Skeletal muscle tissue (tissue), 4 donors: ENCODE data around the gene ENTREP1. TPM values are rescaled to one million over a fixed set of nuclear protein-coding genes. Genes with fewer than 3 reads are reported as not detected.

Experiments used
- H3K27ac ChIP-seq: one replicate; pipeline ENCODE4 v1.7.0; 2013; ENCODE audit warnings: mild to moderate bottlenecking, low read depth, low read length, inconsistent platforms
- H3K27me3 ChIP-seq, 3 donors: one replicate each; pipeline ENCODE4 v1.7.0; 2013; ENCODE audit warnings: low read length in 3 of 3; ENCODE audit not compliant: control insufficient read depth in 3 of 3, insufficient read depth in 3 of 3
- H3K36me3 ChIP-seq, 3 donors: one replicate each; pipeline ENCODE4 v1.7.0; 2013; ENCODE audit warnings: low read length in 3 of 3; ENCODE audit not compliant: control insufficient read depth in 3 of 3, insufficient read depth in 3 of 3
- H3K4me1 ChIP-seq, 3 donors: one replicate each; pipeline ENCODE4 v1.7.0; 2013; ENCODE audit warnings: low read length in 3 of 3, mild to moderate bottlenecking in 3 of 3; ENCODE audit not compliant: control insufficient read depth in 3 of 3, insufficient read depth in 3 of 3
- H3K4me3 ChIP-seq, 3 donors: one replicate each; pipeline ENCODE4 v1.7.0; 2013; ENCODE audit warnings: low read length in 3 of 3
- H3K9ac ChIP-seq, 3 donors: one replicate each; pipeline ENCODE4 v1.7.0; 2013; ENCODE audit warnings: low read length in 3 of 3, mild to moderate bottlenecking in 3 of 3, moderate library complexity in 2 of 3, low read depth in 1 of 3
- H3K9me3 ChIP-seq, 3 donors: one replicate each; pipeline ENCODE4 v1.7.0; 2013; ENCODE audit warnings: low read length in 3 of 3; ENCODE audit not compliant: control insufficient read depth in 3 of 3
- total RNA-seq: library from RNA; depleted of rRNA; stranded (reverse); fragments of >200 nt; gene quantifications from one replicate; pipeline ENCODE4 v1.2.3, GENCODE V29; 2014
- donor health status: Osteomylitis.

The ENTREP1 gene
- total RNA-seq, 1 donor from 2014 or later: 15.1 TPM

DNA sequence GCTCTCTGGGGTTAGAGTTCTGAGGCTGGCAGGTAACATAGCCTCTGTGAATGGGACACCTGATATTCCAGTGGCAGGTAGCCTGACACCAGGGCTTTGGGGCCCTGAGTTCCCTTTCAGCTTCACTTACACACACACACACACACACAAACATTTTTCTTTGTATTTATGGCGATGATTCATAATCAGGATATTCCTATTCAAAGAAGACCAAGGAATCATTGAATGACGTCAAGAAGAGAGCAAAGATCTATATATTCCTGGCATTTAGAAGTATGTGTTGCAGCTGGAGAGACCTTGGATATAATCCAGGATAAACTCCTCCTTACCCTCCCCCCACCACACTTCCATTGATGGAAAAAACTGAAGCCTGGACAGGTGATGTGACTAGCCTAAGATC lies 7.9 kb upstream of the ENTREP1 start:
- H3K9ac ChIP-seq: no peak overlapping the region
- H3K4me1 ChIP-seq: no peaks in the 10 kb centered on the region
- H3K27me3 ChIP-seq: no peaks in the 10 kb centered on the region
- peaks cover 0 to 4% (median 3%) of the 10 kb centered on the region in 3 donors for H3K9me3 ChIP-seq
- H3K27ac ChIP-seq: no peak overlapping the region
- H3K36me3 ChIP-seq: no peaks in the 10 kb centered on the region
- H3K4me3 ChIP-seq: no peak overlapping the region

DNA sequence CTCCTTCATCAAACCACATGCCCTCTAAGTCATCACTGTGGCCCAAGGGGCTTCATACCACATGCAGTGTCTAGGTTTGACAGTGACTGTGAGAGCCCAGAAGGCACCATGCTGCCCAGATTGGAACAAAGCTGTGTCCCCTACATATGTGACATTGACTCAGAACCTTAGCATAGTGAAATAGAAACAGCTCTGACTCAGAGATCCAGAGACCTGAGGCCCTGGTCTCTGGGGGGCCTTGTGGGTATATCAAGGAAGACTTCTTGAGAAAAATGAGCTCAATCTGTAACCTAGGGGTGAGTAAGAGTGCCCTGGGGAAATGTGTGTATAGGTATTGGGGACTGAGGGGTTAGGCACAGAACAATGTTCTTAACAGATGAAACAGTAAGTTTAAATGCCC lies 7.1 kb upstream of the ENTREP1 start:
- Histone ChIP-seq H3K27me3 (no peaks in the 10 kb centered on the region), H3K4me1 (no peaks in the 10 kb centered on the region), H3K9ac (no peak overlapping the region), H3K4me3 (no peak overlapping the region), H3K36me3 (no peaks in the 10 kb centered on the region), H3K9me3 (peaks cover 0 to under 1% (median under 1%) of the 10 kb centered on the region in 3 donors), H3K27ac (no peak overlapping the region)

- H3K27me3 ChIP-seq: no peaks in the 10 kb centered on the region
- H3K4me3 ChIP-seq: no peak overlapping the region
- peaks cover 0 to 3% (median 2%) of the 10 kb centered on the region in 3 donors for H3K4me1 ChIP-seq
- H3K9ac ChIP-seq: no peak overlapping the region
- H3K27ac ChIP-seq: no peak overlapping the region
- no peaks in the 10 kb centered on the region for H3K9me3 ChIP-seq
- no peaks in the 10 kb centered on the region for H3K36me3 ChIP-seq
These were observed 5.5 kb upstream of the ENTREP1 start for GRCh38 chr9:69319324-69320025.

DNA sequence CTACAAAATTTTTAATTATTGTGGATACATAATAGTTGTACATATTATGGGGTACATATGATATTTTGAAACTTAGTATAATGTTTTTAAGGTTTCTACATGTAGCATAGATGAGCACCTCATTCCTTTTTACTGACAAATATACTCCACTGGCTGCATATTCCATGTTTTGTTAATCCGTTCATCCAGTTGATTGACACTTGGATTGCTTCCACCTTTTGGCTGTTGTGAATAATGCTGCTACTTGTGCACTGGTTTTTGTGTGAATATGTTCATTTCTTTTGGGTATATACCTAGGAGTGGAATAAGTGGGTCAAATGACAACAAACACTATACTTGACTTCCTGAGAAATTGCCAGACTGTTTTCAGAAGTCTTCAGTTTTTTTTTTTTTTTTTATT lies 2.8 kb upstream of the ENTREP1 start:
- no peaks in the 10 kb centered on the region for H3K9me3 ChIP-seq
- H3K9ac ChIP-seq: no peak overlapping the region
- H3K4me1 ChIP-seq: peaks cover 3 to 9% (median 5%) of the 10 kb centered on the region in 3 donors

DNA sequence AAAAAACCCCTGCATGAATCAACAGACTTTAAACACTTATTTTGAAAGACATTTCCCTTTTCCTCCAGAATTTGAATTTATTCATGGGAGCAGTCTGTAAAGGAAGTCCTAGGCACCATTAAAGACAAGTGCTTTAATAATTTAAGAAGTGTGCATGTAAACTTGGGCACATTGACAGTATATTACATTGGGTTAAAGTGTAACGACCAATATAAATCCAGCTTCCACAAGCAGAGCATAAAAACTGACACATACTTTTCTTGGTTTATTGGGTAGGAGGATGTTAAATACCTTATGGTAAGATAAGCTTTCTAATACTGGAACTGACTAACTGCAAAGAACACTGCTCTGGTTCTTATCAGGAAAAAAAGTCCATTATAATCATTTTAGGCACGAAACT lies 1.2 kb upstream of the ENTREP1 start:
- Histone ChIP-seq H3K4me1 (peaks cover 11 to 13% (median 12%) of the 10 kb centered on the region in 3 donors), H3K4me3 (peak overlapping the region in 1 of 3 donors; percentile 75), H3K9me3 (no peaks in the 10 kb centered on the region), H3K27ac (no peak overlapping the region), H3K27me3 (peaks cover 0 to 6% (median 0%) of the 10 kb centered on the region in 3 donors), H3K9ac (peak overlapping the region in 1 of 3 donors; percentile 10), H3K36me3 (no peaks in the 10 kb centered on the region)

More for the DNA sequence above, 2.8 kb upstream of the ENTREP1 start:
- peaks cover 0 to 6% (median 0%) of the 10 kb centered on the region in 3 donors for H3K27me3 ChIP-seq
- H3K27ac ChIP-seq: no peak overlapping the region
- no peaks in the 10 kb centered on the region for H3K36me3 ChIP-seq
- no peak overlapping the region for H3K4me3 ChIP-seq

DNA sequence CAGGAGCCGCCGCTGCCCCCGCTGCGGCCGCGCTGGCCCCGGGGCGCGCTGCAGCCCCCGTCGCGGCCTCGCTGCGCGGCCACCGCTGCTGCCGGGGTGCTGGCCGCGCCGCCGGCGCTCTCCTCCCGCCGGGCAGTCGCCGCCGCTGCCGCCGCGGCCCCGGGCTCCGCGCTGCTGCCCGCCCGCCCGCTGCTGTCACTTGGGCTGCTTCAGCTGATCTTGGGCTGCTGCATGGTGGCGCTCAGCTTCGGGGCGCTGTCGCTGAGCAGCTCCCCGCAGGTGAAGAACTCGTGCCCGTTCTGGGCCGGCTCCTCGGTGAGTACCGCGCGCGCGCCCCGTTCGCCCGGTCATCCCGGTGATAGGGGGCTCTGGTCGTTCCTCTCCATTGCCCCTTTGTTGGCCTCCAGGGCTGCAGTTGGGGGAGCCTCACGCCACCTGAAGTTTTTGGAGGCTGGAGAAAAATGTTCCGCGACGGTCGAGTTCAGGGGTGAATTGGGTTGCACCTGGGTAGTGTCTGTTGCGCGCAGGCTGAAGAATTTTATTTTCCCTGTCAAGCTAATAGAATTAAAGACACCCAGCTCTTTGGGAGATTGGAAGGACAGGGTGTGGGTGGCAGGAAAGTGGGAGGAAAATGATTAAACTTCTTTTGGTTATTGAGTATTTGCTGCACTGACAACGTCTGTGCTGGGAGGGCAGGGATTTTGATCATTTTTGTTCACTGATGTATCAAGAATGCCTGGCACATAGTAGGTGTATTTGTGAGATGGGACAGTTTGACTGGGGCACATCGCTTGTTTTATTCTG lies 596 bp downstream of the ENTREP1 start:
- Histone ChIP-seq H3K27ac (peak overlapping the region; percentile 73), H3K27me3 (peaks cover 0 to 6% (median 0%) of the 10 kb centered on the region in 3 donors), H3K9me3 (no peaks in the 10 kb centered on the region), H3K36me3 (no peaks in the 10 kb centered on the region), H3K9ac (peak overlapping the region; percentile 68 to 90 (median 77)), H3K4me3 (peak overlapping the region; percentile 70 to 85 (median 82)), H3K4me1 (peaks cover 11 to 16% (median 13%) of the 10 kb centered on the region in 3 donors)

- peaks cover 11 to 17% (median 13%) of the 10 kb centered on the region in 3 donors for H3K4me1 ChIP-seq
- H3K4me3 ChIP-seq: peak overlapping the region; percentile 70 to 82 (median 72)
- no peaks in the 10 kb centered on the region for H3K9me3 ChIP-seq
- peak overlapping the region; percentile 73 for H3K27ac ChIP-seq
- H3K27me3 ChIP-seq: peaks cover 0 to 6% (median 0%) of the 10 kb centered on the region in 3 donors
- no peaks in the 10 kb centered on the region for H3K36me3 ChIP-seq
- peak overlapping the region; percentile 68 to 90 (median 77) for H3K9ac ChIP-seq
These were observed 1.2 kb downstream of the ENTREP1 start for GRCh38 chr9:69326261-69326660.

GRCh38 chr9:69330580-69330979 lies 5.6 kb downstream of the ENTREP1 start:
- Histone ChIP-seq H3K36me3 (peaks cover 0 to 3% (median 0%) of the 10 kb centered on the region in 3 donors), H3K9me3 (no peaks in the 10 kb centered on the region), H3K9ac (no peak overlapping the region), H3K4me3 (no peak overlapping the region), H3K4me1 (peaks cover 7 to 38% (median 16%) of the 10 kb centered on the region in 3 donors), H3K27me3 (peaks cover 0 to 6% (median 0%) of the 10 kb centered on the region in 3 donors), H3K27ac (no peak overlapping the region)

GRCh38 chr9:69331444-69331843 lies 6.4 kb downstream of the ENTREP1 start:
- Histone ChIP-seq H3K9me3 (no peaks in the 10 kb centered on the region), H3K27ac (no peak overlapping the region), H3K27me3 (no peaks in the 10 kb centered on the region), H3K9ac (no peak overlapping the region), H3K4me1 (peaks cover 7 to 36% (median 11%) of the 10 kb centered on the region in 3 donors), H3K36me3 (peaks cover 0 to 3% (median 0%) of the 10 kb centered on the region in 3 donors), H3K4me3 (no peak overlapping the region)
